Left kidney (tissue), 8 donors: ENCODE measurements around the gene HCST. TPM values are rescaled to one million over a fixed set of nuclear protein-coding genes. Genes with fewer than 3 reads are reported as not detected.
"Not testable (repeated sequence)": the region's sequence is repeated elsewhere in the genome, so short reads cannot be mapped to it uniquely, and the experiment has no call there.

Source experiments
- DNase-seq: peaks from one replicate; pipeline ENCODE4 v3.0.0-alpha.2; 2013
- long read RNA-seq, 8 donors: transcript quantifications; one replicate each; lab custom pipeline, GENCODE V29; 2026
- polyA plus RNA-seq: library from polyadenylated mRNA; unstranded; fragments of 120-200 nt; gene quantifications from one replicate; pipeline ENCODE4 v1.2.1, GENCODE V29; 2013; ENCODE audit not compliant: insufficient read length

Gene HCST
- 1.1 TPM for polyA plus RNA-seq
- long read RNA-seq, donor 1, partial matches to known transcripts: 0 of 2 reads
- long read RNA-seq, donor 1, other reads (novel, unspliced or antisense): 0 of 2 reads
- long read RNA-seq, donor 2: 0 reads
- long read RNA-seq, donor 3, partial matches to known transcripts: 0 of 1 reads
- long read RNA-seq, donor 3, other reads (novel, unspliced or antisense): 0 of 1 reads
- long read RNA-seq, donor 4, partial matches to known transcripts: 0 of 1 reads
- long read RNA-seq, donor 4, other reads (novel, unspliced or antisense): 0 of 1 reads
- long read RNA-seq, donor 5, partial matches to known transcripts: 0 of 2 reads
- long read RNA-seq, donor 5, other reads (novel, unspliced or antisense): 0 of 2 reads
- long read RNA-seq, donor 6, partial matches to known transcripts: 0 of 2 reads
- long read RNA-seq, donor 6, other reads (novel, unspliced or antisense): 0 of 2 reads
- long read RNA-seq, donor 7, transcript HCST-201 (4 exons, 613 nt): major isoform, 5 of 5 reads
- long read RNA-seq, donor 7, partial matches to known transcripts: 0 of 5 reads
- long read RNA-seq, donor 7, other reads (novel, unspliced or antisense): 0 of 5 reads
- long read RNA-seq, donor 8, partial matches to known transcripts: 0 of 2 reads
- long read RNA-seq, donor 8, other reads (novel, unspliced or antisense): 0 of 2 reads

GRCh38 chr19:35901854-35902661 lies at the start of gene HCST:
Gene HCST (plus strand): TSS chr19:35902529. CDS start chr19:35902594, 65 bp downstream.
- no peak for DNase-seq

GRCh38 chr19:35853038-35853756 lies 49.1 kb upstream of the HCST start:
- no peak for DNase-seq

- no peak for DNase-seq
These were observed 45.7 kb upstream of the HCST start, which contains the start of gene KIRREL2 for GRCh38 chr19:35856546-35857149. Gene KIRREL2 (plus strand): TSS chr19:35856911. CDS start chr19:35857120, 209 bp downstream.

- DNase-seq: no peak
These were observed 44.0 kb upstream of the HCST start for GRCh38 chr19:35858311-35858710.

GRCh38 chr19:35859414-35859813 lies 42.9 kb upstream of the HCST start:
- no peak for DNase-seq

GRCh38 chr19:35860436-35860817 lies 41.9 kb upstream of the HCST start:
- no peak for DNase-seq

- no peak for DNase-seq
These were observed 41.3 kb upstream of the HCST start for GRCh38 chr19:35860818-35861639.

GRCh38 chr19:35861640-35862160 lies 40.6 kb upstream of the HCST start:
- DNase-seq: no peak

- DNase-seq: no peak
These were observed 39.8 kb upstream of the HCST start for GRCh38 chr19:35862528-35862927.

GRCh38 chr19:35863018-35863417 lies 39.3 kb upstream of the HCST start:
- DNase-seq: no peak

- no peak for DNase-seq
These were observed 34.0 kb upstream of the HCST start, which contains the start of gene APLP1 for GRCh38 chr19:35868172-35868822. Gene APLP1 (plus strand): TSS chr19:35868574. CDS start chr19:35868637, 63 bp downstream.

- no peak for DNase-seq
These were observed 33.5 kb upstream of the HCST start for GRCh38 chr19:35868823-35869326.

GRCh38 chr19:35869327-35870123 lies 32.8 kb upstream of the HCST start:
- no peak for DNase-seq

GRCh38 chr19:35870124-35870736 lies 32.1 kb upstream of the HCST start:
- not testable (repeated sequence) for DNase-seq

- DNase-seq: no peak
These were observed 31.5 kb upstream of the HCST start for GRCh38 chr19:35870798-35871197.

GRCh38 chr19:35871611-35872010 lies 30.7 kb upstream of the HCST start:
- no peak for DNase-seq

GRCh38 chr19:35872180-35872579 lies 30.1 kb upstream of the HCST start:
- no peak for DNase-seq

GRCh38 chr19:35874392-35874930 lies 27.9 kb upstream of the HCST start:
- no peak for DNase-seq
